ENCODE results near the gene LCLAT1. TPM values are rescaled to one million over a fixed set of nuclear protein-coding genes. Genes with fewer than 3 reads are reported as not detected.
A peak's percentile ranks its signal among the peaks of the same experiment; 100 is the strongest.

LCLAT1 gene
- total RNA-seq, 2 experiments from 2014 or later, result 19.0 to 20.5 TPM

DNA sequence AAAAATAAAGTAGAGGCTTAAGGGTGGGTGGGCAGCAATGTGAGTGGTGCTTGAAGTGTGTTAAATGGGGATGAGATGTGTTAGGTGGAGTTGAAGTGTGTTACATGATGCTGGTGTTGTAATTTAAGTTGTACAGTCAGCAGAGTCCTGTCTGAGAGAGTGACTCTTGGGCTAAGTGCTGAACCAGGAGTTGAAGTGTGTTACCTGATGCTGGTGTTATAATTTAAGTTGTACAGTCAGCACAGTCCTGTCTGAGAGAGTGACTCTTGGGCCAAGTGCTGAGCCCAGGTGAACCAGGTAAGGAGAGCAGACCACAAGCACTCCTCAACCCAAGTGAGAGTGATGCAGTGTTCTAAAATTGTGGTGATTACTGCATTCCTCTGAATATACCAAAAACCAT lies 40.6 kb downstream of the LCLAT1 start:
- intact Hi-C loops (cut with micrococcal nuclease), result no loop called here
- H3K27me3 Mint-ChIP-seq, result no peaks in the 10 kb centered on the region
- peaks cover 34% of the 10 kb centered on the region for H3K4me1 Mint-ChIP-seq (ENCODE audit: low read depth)
- H3K4me3 Mint-ChIP-seq, result no peak overlapping the region
- ATAC-seq (no peak), DNase-seq (no peak)
- peaks cover 8% of the 10 kb centered on the region for H3K36me3 Mint-ChIP-seq (ENCODE audit: low read depth)
- no peaks in the 10 kb centered on the region for H3K9me3 Mint-ChIP-seq
- no peak overlapping the region for H3K27ac Mint-ChIP-seq
- TF ChIP-seq, protein P1, sequence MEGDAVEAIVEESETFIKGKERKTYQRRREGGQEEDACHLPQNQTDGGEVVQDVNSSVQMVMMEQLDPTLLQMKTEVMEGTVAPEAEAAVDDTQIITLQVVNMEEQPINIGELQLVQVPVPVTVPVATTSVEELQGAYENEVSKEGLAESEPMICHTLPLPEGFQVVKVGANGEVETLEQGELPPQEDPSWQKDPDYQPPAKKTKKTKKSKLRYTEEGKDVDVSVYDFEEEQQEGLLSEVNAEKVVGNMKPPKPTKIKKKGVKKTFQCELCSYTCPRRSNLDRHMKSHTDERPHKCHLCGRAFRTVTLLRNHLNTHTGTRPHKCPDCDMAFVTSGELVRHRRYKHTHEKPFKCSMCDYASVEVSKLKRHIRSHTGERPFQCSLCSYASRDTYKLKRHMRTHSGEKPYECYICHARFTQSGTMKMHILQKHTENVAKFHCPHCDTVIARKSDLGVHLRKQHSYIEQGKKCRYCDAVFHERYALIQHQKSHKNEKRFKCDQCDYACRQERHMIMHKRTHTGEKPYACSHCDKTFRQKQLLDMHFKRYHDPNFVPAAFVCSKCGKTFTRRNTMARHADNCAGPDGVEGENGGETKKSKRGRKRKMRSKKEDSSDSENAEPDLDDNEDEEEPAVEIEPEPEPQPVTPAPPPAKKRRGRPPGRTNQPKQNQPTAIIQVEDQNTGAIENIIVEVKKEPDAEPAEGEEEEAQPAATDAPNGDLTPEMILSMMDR (IDR thresholded peaks at IDR 0.05), result no peak
- ChIA-PET CTCF (interaction anchor here (1.1 to 1.3 kb wide), 2 partner anchors 224 to 322 kb away, joined by 4 read pairs; no protein-coding TSS in a partner anchor), POLR2A (no interaction called here)

DNA sequence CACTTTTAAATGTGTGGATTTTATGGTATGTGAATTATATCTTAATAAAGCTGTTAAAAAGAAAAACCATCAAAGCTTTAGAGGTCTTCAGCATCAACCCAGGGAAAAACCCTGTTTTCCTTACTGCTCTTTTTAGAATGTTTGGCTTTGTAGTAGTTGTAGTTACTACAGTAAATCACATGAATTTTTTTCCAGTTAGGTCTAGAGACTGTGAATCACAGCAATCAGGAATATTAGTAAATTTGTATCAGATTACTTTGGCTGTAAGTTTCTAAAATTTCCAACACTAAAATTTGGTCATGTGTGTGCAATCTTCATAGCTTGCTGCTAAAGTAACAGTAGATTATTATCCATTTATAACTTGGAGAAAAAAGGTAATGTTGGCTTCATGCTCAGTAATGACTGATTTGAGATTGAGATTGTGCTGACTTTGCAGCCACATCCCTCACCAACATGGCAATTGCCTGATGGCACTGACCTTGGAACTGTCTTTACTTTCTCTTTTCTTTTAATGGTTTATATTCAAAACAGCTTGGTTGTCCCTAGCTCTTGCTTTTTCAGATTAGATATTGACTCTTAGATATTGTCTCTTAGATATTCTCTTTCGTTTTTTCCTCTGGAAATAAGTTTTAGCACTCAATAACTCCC lies 41.1 kb downstream of the LCLAT1 start:
- ATAC-seq (no peak), DNase-seq (no peak)
- Mint-ChIP-seq H3K9me3 (no peaks in the 10 kb centered on the region), H3K4me3 (no peak overlapping the region), H3K4me1 (ENCODE audit: low read depth) (peaks cover 34% of the 10 kb centered on the region), H3K36me3 (ENCODE audit: low read depth) (peaks cover 8% of the 10 kb centered on the region), H3K27ac (no peak overlapping the region), H3K27me3 (no peaks in the 10 kb centered on the region)
- TF ChIP-seq, protein P1 (IDR thresholded peaks at IDR 0.05), result no peak
- CTCF ChIA-PET, result interaction anchor here (0.7 to 1.3 kb wide), 4 partner anchors 12 to 323 kb away, joined by 3 to 4 read pairs (median 4); no protein-coding TSS in a partner anchor
- POLR2A ChIA-PET, result interaction anchor here (0.6 kb wide), 1 partner anchor 40 kb away, joined by 3 read pairs; no protein-coding TSS in a partner anchor
- intact Hi-C loops (cut with micrococcal nuclease), result no loop called here

DNA sequence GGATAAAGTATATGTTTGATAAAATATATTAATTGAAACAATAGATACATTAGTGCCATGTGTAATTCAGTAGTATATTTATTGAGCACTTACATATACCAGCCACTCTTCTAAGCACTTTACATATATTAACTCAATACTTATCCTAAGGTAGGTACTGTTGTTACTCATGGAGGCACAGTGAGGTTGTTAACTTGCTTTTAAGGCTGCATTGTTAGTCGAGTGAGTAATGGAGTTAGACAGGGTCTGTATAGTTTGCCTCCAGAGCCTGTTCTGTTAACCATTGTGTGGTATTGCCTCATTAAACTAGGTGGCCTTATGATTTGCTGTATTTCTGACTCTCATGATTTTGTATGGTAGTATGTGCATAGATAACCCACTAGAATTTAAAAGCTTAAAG lies 44.2 kb downstream of the LCLAT1 start:
- Mint-ChIP-seq H3K27ac (no peak overlapping the region), H3K4me1 (ENCODE audit: low read depth) (peaks cover 40% of the 10 kb centered on the region), H3K9me3 (peaks cover 7% of the 10 kb centered on the region), H3K27me3 (no peaks in the 10 kb centered on the region), H3K36me3 (ENCODE audit: low read depth) (peaks cover 17% of the 10 kb centered on the region), H3K4me3 (no peak overlapping the region)
- DNase-seq (no peak), ATAC-seq (peak; percentile 27)
- ChIA-PET POLR2A (no interaction called here), CTCF (interaction anchor here (0.9 kb wide), 1 partner anchor 12 kb away, joined by 3 read pairs; no protein-coding TSS in a partner anchor)
- TF ChIP-seq, protein P1 (IDR thresholded peaks at IDR 0.05), result no peak
- intact Hi-C loops (cut with micrococcal nuclease), result no loop called here

DNA sequence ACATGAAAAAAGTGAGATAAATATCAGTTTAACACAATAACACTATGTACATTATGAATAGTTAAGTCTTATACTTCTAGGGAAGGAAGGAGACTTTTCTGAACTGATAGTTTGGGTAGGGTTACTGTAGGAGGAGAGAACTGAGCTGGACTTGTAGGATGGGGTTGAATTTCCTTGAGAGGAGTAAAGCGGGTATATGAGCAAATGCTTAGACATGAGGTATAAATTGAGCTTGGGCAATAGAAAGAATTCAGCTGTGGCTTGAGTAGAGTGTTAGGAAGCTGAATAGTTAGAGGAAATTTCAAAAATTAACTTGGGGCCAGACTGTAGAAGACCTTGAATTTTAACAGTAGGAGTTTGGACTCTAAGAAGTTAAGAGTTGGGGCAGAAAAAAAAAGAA lies 45.1 kb downstream of the LCLAT1 start:
- TF ChIP-seq, protein P1 (IDR thresholded peaks at IDR 0.05), result no peak
- Mint-ChIP-seq H3K27me3 (no peaks in the 10 kb centered on the region), H3K9me3 (peaks cover 10% of the 10 kb centered on the region), H3K27ac (no peak overlapping the region), H3K4me1 (ENCODE audit: low read depth) (peaks cover 35% of the 10 kb centered on the region), H3K36me3 (ENCODE audit: low read depth) (peaks cover 23% of the 10 kb centered on the region), H3K4me3 (no peak overlapping the region)
- ATAC-seq (no peak), DNase-seq (no peak)
- POLR2A ChIA-PET, result no interaction called here
- CTCF ChIA-PET, result interaction anchor here (0.6 to 1.6 kb wide), 3 partner anchors 214 to 327 kb away, joined by 3 to 5 read pairs (median 3); no protein-coding TSS in a partner anchor
- intact Hi-C loops (cut with micrococcal nuclease), result no loop called here

DNA sequence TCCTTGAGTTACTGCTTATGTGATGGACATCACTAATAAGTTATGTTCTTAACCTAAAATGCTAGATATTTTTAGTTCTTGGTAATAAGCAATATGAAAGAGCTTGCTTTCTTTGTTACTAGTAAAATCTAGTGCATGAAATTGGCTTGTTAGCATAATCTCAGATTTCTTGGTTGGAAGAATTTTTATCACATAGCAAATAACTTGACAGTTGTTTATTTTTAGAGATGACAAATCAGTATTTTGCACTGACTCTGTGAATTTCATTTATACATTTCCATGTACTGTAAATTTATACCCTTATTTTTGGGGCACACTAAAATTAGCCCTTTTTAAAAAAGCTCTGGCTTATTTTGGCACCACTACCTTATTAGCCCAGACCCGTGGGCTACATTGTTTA lies 45.6 kb downstream of the LCLAT1 start:
- Mint-ChIP-seq H3K27me3 (no peaks in the 10 kb centered on the region), H3K36me3 (ENCODE audit: low read depth) (peaks cover 26% of the 10 kb centered on the region), H3K4me1 (ENCODE audit: low read depth) (peaks cover 31% of the 10 kb centered on the region), H3K27ac (no peak overlapping the region), H3K4me3 (no peak overlapping the region), H3K9me3 (peaks cover 13% of the 10 kb centered on the region)
- POLR2A ChIA-PET, result no interaction called here
- CTCF ChIA-PET, result interaction anchor here (0.6 to 1.6 kb wide), 3 partner anchors 213 to 328 kb away, joined by 3 to 5 read pairs (median 3); no protein-coding TSS in a partner anchor
- DNase-seq, result no peak
- TF ChIP-seq, protein P1 (IDR thresholded peaks at IDR 0.05), result no peak
- intact Hi-C loops (cut with micrococcal nuclease), result no loop called here
- no peak for ATAC-seq
